Measurements from ENCODE around the gene DAB1.

The DAB1 gene

GRCh38 chr1:57258557-57259325 is 165.1 kb downstream of the DAB1 start:
- H2AFZ ChIP-seq (ENCODE audit: low read length), result no peak overlapping the region

DNA sequence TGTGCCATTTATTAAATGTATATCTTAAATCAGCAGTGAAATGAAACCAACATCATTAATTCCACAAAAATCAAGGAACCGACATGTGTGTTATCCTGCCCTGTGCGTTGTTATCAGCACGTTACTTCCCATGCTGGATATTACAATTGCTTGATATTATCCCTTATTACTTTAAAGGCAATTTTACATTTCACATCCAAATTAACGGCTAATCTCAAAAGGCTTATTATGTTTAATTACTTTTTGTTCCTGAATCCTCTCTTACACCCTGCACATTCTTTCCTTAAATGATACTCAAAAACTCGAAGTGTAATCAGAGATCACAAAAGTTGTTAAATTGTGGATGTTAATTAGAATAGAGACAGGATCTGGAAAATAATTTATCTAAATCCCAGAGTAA is 167.9 kb downstream of the DAB1 start:
- no peaks in the 10 kb centered on the region for H3K9me3 ChIP-seq (ENCODE audit: low read length)
- no peaks in the 10 kb centered on the region for H3K27me3 ChIP-seq (ENCODE audit: insufficient read depth, low read length)
- no peaks in the 10 kb centered on the region for H4K20me1 ChIP-seq (ENCODE audit: insufficient read depth, low read length)
- H2AFZ ChIP-seq (ENCODE audit: low read length), result no peak overlapping the region
- H3K4me3 ChIP-seq (ENCODE audit: low read depth, low read length, poor library complexity, severe bottlenecking), result no peak overlapping the region
- H3K79me2 ChIP-seq (ENCODE audit: insufficient read depth, low read length), result no peaks in the 10 kb centered on the region
- no peaks in the 10 kb centered on the region for H3K36me3 ChIP-seq (ENCODE audit: insufficient read depth, low read length)
- no peak overlapping the region for H3K9ac ChIP-seq (ENCODE audit: low read length)
- no peaks in the 10 kb centered on the region for H3F3A ChIP-seq (ENCODE audit: insufficient read depth, low read length)
- no peaks in the 10 kb centered on the region for H3K9me2 ChIP-seq (ENCODE audit: low read depth, low read length)
- H3K4me2 ChIP-seq (ENCODE audit: low read length), result no peak overlapping the region
- H3K27ac ChIP-seq (ENCODE audit: low read depth, low read length, poor library complexity, severe bottlenecking), result no peak overlapping the region
- TF ChIP-seq CTCF (IDR thresholded peaks at IDR 0.05; ENCODE audit: low read length) (no peak), EZH2 (IDR thresholded peaks at IDR 0.05; ENCODE audit: borderline replicate concordance, low read length) (no peak)
- H3K4me1 ChIP-seq (ENCODE audit: insufficient read depth, low read length, severe bottlenecking), result no peaks in the 10 kb centered on the region

More at GRCh38 chr1:57258557-57259325, 165.1 kb downstream of the DAB1 start:
- Histone ChIP-seq H3K36me3 (ENCODE audit: insufficient read depth, low read length) (no peaks in the 10 kb centered on the region), H3K9me3 (ENCODE audit: low read length) (no peaks in the 10 kb centered on the region), H3K27me3 (ENCODE audit: insufficient read depth, low read length) (no peaks in the 10 kb centered on the region), H3K4me1 (ENCODE audit: insufficient read depth, low read length, severe bottlenecking) (no peaks in the 10 kb centered on the region), H3K9me2 (ENCODE audit: low read depth, low read length) (no peaks in the 10 kb centered on the region), H3F3A (ENCODE audit: insufficient read depth, low read length) (no peaks in the 10 kb centered on the region), H3K9ac (ENCODE audit: low read length) (no peak overlapping the region), H3K4me2 (ENCODE audit: low read length) (no peak overlapping the region), H4K20me1 (ENCODE audit: insufficient read depth, low read length) (no peaks in the 10 kb centered on the region), H3K4me3 (ENCODE audit: low read depth, low read length, poor library complexity, severe bottlenecking) (no peak overlapping the region), H3K27ac (ENCODE audit: low read depth, low read length, poor library complexity, severe bottlenecking) (no peak overlapping the region), H3K79me2 (ENCODE audit: insufficient read depth, low read length) (no peaks in the 10 kb centered on the region)
- TF ChIP-seq CTCF (IDR thresholded peaks at IDR 0.05; ENCODE audit: low read length), result no peak
- TF ChIP-seq EZH2 (IDR thresholded peaks at IDR 0.05; ENCODE audit: borderline replicate concordance, low read length), result no peak

- Histone ChIP-seq H2AFZ (ENCODE audit: low read length) (no peak overlapping the region), H3K9me2 (ENCODE audit: low read depth, low read length) (no peaks in the 10 kb centered on the region), H3K9me3 (ENCODE audit: low read length) (no peaks in the 10 kb centered on the region), H4K20me1 (ENCODE audit: insufficient read depth, low read length) (no peaks in the 10 kb centered on the region), H3K4me2 (ENCODE audit: low read length) (no peak overlapping the region), H3K79me2 (ENCODE audit: insufficient read depth, low read length) (no peaks in the 10 kb centered on the region), H3K4me3 (ENCODE audit: low read depth, low read length, poor library complexity, severe bottlenecking) (no peak overlapping the region), H3K27me3 (ENCODE audit: insufficient read depth, low read length) (no peaks in the 10 kb centered on the region), H3K9ac (ENCODE audit: low read length) (no peak overlapping the region), H3K27ac (ENCODE audit: low read depth, low read length, poor library complexity, severe bottlenecking) (no peak overlapping the region), H3F3A (ENCODE audit: insufficient read depth, low read length) (no peaks in the 10 kb centered on the region), H3K36me3 (ENCODE audit: insufficient read depth, low read length) (no peaks in the 10 kb centered on the region), H3K4me1 (ENCODE audit: insufficient read depth, low read length, severe bottlenecking) (no peaks in the 10 kb centered on the region)
- TF ChIP-seq EZH2 (IDR thresholded peaks at IDR 0.05; ENCODE audit: borderline replicate concordance, low read length) (no peak), CTCF (IDR thresholded peaks at IDR 0.05; ENCODE audit: low read length) (no peak)
These were observed 169.8 kb downstream of the DAB1 start for GRCh38 chr1:57254022-57254421.

Measured in OCI-LY1 (cell line).